Hepatic stellate cell (primary cell): ENCODE results near the gene KRT15.

ENCODE experiments used
- DNase-seq: peaks from one replicate; pipeline ENCODE4 v3.0.0; 2011; ENCODE audit warnings: low spot score

Gene KRT15

DNA sequence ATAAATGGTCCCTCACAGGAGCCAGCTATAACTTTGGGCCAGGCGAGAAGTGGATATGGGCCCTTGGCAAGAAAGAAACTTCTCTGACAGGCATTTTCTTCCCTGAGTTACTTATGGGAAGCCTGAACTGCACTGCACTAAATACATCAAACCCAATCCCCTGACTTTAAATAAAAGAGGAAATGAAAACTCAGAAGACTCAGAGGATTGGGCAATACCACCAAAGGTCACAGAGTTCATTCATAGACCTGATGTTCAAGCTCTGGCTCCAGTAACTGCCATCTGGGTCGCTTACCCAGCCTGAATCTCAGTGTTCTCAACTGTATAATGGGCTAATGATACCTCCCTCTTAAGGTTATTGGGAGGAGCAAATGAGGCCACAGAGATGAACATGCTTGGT lies 38.6 kb downstream of the KRT15 start:
- no peak for DNase-seq

DNA sequence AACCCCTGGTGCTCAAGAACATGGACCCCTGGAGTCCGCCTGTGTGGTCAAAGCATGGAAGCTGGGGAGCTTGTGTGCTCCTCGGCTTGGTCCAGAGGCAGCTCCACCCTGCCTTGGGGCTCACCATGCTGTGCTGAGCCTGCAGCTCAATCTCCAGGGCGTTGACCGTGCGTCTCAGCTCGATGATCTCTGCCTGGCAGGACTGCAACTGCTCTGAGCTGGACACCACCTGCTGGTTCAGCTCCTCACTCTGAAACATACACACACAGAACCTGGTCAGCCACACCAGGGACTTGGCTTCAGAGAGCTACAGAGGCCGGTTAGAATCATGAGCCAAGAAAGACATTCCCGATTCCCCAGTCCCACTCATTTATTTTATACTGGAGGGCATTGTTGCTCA lies 40.5 kb downstream of the KRT15 start:
- no peak for DNase-seq

DNA sequence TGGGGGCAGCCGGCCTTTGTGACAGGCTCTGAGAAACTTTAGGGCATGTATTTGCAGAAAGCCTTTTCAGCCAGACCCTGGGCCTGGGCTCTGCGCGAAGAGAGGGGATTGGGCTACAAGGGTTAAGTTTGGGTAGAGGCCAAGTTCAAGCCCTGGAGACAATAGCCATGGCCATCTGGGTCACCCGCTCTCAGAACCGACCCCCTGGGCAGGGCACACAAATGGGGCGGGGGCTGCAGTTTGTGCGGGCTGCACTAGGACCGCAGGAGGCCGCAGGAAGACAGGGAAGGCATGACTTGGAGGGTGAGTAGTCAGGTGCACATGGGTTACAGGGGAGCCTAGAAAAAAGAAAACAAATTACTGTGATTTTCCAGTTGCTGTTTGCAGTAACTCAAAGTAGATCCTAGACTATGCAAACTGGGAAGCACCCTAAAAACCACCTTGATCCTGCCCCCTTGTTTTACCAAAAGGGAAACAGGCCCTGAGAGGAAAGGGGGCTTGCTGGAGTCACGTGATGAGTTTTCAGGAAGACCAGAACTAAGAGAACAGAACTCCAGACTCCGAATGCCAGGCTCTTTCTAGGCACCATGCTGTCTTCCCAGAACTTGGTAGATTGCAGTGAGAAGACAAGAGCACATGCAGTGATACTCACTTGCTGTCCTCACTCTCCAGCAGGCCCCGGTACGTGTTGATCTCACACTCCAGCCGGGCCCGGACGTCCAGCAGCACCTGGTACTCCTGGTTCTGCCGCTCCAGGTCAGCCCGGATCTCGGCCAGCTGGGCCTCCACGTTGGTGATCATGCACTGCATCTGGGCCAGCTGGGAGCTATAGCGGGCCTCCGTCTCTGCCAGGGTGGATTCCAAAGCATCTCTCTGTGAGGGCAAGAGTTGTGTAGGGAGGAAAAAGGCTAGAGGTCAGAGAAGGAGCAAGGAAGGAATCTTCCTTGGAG lies 41.5 kb downstream of the KRT15 start:
- DNase-seq: no peak

DNA sequence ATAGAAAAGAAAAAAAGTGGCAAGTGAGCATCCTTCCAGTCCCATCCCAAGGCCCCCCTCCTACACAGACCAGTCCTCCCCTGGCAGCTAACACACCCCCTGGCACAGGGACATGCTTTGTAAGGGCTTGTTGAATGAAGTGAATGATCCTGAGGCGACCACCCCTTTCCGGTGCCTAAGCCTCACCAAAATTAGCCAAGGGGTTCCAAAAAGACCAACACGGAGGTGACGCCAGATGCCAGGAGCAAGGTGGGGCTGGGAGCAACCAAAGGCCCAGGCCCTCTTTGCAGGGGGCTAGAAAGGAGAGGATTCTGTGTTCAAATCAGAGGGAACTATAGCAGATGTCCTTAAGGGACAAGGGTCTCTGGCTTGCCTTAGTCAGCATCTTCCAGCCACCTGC lies 43.3 kb downstream of the KRT15 start:
- no peak for DNase-seq

DNA sequence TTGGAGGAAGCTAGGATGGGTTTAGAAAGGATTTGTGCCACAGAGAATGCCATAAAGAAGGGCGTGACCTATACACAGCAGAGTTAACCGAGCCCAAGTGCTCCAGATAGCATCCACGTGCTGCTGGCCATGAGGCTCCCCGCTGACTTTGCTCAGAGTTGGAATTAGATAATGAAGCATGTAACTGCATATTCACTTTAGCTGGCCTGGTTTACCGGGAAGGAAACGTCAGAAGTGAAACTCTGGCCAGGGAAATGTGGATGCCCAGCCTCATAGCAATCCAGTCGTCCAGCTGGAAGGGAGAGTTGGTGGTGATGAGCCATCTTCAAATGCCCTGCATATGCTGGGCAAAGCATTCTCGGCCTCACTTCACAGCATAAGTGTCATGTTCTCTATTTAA lies 43.8 kb downstream of the KRT15 start:
- DNase-seq: no peak

DNA sequence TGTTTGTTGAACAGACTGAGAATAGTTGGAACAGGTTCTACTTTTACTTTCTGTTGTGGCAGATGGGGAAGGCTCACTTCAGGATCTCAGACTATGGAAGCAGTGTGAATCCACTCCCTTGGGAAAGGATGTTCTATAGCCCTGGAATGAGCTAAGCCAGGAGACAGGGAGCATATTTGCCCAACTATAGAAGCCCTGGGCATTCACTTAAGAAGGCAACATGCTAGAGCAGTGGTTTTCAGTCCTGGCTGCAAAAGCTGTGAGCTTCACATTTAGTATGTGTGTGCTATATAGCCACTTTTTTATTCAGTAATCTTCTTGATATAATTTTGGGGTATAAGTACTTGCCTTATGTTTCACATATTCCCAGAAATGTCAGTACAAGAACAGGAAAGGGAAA lies 50.3 kb downstream of the KRT15 start:
- DNase-seq: no peak

DNA sequence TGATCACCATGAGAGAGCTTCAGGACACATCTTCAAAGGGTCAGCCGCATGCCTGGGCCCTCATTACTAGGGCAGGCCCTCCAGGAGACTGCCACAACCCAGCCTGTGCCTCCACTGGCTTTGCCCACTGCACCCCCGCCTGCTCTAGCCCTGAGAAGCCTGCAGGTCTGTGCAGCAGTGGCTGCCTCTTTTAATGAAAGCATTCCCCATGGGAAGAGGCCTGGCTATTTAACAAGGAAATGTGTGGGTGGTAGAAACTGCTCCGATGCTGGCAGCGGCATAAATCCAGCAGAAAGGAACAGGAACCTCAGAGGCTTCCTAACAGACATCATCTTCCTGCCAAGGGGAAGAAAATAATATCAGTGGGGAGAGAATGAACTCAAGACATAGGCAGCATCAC lies 51.1 kb downstream of the KRT15 start:
- DNase-seq: no peak

DNA sequence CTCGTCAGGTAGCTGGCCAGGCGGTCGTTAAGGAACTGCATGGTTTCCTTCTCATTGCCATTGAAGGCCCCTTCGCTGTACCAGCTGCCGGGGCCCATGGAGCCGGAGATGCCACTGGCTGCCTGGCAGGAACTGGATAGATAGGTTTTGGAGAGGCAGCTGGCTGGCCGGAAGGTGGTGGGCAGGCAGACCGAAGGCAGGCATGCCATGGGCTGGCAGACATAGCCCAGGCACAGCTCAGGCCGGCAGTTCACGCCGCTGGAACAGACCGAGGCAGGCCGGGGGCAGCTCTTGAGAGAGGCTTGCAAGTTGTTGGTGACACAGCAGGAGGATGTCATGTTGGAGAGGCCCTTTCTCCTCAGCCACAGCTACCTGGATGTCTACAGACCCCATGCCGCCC lies 51.7 kb downstream of the KRT15 start, which contains the start of gene KRT32:
TSS of gene KRT32 (minus strand) at position 399 of the 400 bp plus-strand sequence. CDS start at position 338, 61 bp downstream.
- DNase-seq: no peak

DNA sequence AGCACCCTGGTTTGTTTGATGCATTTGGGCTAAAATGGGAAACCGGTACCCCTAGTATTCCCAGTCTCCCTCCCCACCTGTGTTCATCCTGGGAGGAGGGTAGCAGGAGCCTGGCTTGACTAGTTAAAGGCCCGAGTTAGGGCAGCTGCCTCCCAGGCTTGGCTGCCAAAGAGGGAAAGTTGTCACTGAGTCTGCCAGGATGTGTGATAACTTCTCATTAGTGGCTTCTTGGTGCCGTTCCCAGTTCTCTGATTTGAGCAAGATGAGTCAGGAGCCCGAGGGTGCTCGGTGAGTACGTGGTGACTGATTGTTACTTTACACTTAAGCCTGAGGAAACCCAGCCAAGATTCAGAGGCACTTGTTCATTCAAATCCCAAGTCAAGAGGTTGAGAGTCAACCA lies 54.0 kb downstream of the KRT15 start:
- DNase-seq: no peak

DNA sequence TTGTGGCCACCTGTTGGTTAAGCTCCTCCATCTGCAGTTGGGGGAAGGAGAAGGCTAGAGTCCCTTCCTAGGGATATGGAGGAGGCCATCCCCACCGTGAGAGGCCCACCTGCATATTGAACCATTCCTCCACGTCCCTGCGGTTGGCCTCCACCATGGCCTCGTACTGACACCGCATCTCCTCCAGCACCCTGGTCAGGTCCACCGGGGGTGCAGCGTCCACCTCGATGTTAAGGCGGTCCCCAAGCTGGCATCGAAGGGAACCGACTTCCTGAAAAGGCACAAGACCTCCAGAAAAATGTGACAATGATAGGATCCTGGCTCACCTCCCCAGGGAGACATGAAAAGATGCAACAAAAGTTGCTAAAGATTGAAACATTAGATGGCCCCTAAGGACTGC lies 54.5 kb downstream of the KRT15 start:
- no peak for DNase-seq

DNA sequence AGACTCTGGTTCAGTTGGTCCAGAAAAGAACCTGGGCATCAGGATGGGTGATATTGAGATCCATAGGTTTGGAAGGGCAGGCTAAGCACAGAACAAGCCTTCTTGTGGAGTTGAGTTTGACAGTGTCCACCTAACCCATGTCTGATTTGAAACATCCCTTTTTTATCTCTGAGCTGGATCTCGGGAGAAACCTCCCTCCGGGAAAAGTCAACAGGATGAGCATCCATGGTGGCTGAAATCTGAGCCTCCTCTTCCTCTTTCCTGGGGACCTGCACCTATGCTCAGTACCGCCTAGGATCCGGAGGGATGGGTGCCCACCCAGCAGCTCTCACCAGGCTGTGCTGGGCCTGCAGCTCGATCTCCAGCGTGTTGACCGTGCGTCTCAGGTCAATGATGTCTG lies 54.9 kb downstream of the KRT15 start:
- no peak for DNase-seq
